ENCODE data around the gene HCN1. TPM values are rescaled to one million over a fixed set of nuclear protein-coding genes. Genes with fewer than 3 reads are reported as not detected.

Gene HCN1
- polyA plus RNA-seq, 3 donors, result not detected

DNA sequence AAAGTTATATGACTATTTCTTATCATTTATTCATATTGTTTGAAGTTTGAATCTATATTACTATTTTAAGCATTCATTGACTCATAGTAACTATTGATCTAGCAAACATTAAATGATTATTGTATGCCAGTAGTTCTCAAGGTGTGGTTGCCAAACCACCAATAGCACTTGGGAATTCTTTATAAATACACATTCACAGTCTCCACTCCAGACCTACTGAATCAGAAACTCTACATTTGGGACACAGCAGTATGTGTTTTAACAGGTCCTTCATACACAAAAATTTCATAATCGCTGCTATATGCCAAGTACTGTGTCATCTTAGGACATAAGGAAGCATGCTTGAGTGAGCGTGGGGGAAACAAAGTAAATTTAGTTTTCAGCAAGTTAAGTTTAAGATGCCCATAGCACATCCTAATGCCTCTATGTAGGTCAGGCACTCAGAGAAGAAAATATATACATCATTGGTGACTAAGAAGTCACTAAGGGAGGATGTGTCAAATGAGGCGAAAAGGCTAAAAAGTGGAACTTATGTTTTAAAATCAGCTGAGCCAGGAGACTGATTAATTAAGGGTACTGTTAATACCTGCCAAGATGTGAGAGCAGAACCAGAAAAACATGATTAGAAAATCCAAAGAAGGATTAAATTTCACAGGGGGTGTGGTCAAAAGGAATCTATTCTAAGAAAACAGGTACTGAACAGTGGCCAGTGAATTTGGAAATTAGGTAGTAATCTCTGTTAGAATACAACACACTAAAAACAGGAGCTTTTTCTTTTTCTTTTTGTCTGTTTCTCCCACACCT, 340.8 kb downstream of the HCN1 start:
- no CpG with 5 or more reads among the region's 3 CpGs for WGBS (ENCODE audit: insufficient coverage)
- no peaks in the 10 kb centered on the region for H3K79me2 ChIP-seq (ENCODE audit: insufficient read depth, low read length)
- no peaks in the 10 kb centered on the region for H4K20me1 ChIP-seq (ENCODE audit: insufficient read depth, low read length)
- no peak overlapping the region for H2AFZ ChIP-seq (ENCODE audit: insufficient read depth, low read depth, low read length, poor library complexity, severe bottlenecking)
- H3K27me3 ChIP-seq (ENCODE audit: control insufficient read depth in 2 of 2, insufficient read depth in 2 of 2, low read length in 2 of 2), result no peaks in the 10 kb centered on the region
- intact Hi-C loops (cut with micrococcal nuclease), result no loop called here
- H3K9ac ChIP-seq (ENCODE audit: insufficient read depth, low read length, poor library complexity, severe bottlenecking), result no peak overlapping the region
- H3K9me3 Mint-ChIP-seq, result peaks cover 0 to 6% (median 1%) of the 10 kb centered on the region in 7 donors
- H3K4me1 Mint-ChIP-seq, result no peaks in the 10 kb centered on the region
- no peak for DNase-seq
- H3K27ac Mint-ChIP-seq, result no peak overlapping the region
- no peak overlapping the region for H3K4me3 ChIP-seq (replicated peaks in 1 of 3; ENCODE audit: low read depth in 2 of 3, low read length in 3 of 3)
- H3K4me2 ChIP-seq (replicated peaks; ENCODE audit: extremely low read depth, low read length, poor library complexity, severe bottlenecking), result no peak overlapping the region
- H3K9me3 ChIP-seq (replicated peaks in 1 of 2; ENCODE audit: control insufficient read depth in 1 of 2, insufficient read depth in 1 of 2, low read length in 2 of 2), result peaks cover 0 to 8% of the 10 kb centered on the region in 2 donors
- no peaks in the 10 kb centered on the region for H3K4me1 ChIP-seq (ENCODE audit: control insufficient read depth in 1 of 2, insufficient read depth in 2 of 2, low read length in 2 of 2)
- no peak overlapping the region for H3K27ac ChIP-seq (ENCODE audit: low read depth in 1 of 2, low read length in 2 of 2)
- H3K4me3 Mint-ChIP-seq, result no peak overlapping the region
- TF ChIP-seq, protein P1, sequence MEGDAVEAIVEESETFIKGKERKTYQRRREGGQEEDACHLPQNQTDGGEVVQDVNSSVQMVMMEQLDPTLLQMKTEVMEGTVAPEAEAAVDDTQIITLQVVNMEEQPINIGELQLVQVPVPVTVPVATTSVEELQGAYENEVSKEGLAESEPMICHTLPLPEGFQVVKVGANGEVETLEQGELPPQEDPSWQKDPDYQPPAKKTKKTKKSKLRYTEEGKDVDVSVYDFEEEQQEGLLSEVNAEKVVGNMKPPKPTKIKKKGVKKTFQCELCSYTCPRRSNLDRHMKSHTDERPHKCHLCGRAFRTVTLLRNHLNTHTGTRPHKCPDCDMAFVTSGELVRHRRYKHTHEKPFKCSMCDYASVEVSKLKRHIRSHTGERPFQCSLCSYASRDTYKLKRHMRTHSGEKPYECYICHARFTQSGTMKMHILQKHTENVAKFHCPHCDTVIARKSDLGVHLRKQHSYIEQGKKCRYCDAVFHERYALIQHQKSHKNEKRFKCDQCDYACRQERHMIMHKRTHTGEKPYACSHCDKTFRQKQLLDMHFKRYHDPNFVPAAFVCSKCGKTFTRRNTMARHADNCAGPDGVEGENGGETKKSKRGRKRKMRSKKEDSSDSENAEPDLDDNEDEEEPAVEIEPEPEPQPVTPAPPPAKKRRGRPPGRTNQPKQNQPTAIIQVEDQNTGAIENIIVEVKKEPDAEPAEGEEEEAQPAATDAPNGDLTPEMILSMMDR (IDR thresholded peaks at IDR 0.05), result no peak
- H3K36me3 ChIP-seq (replicated peaks in 1 of 2; ENCODE audit: control insufficient read depth in 1 of 2, insufficient read depth in 2 of 2, low read length in 2 of 2), result no peaks in the 10 kb centered on the region
- no peaks in the 10 kb centered on the region for H3K27me3 Mint-ChIP-seq (ENCODE audit: low read depth in 3 of 3)
- H3K36me3 Mint-ChIP-seq, result no peaks in the 10 kb centered on the region

DNA sequence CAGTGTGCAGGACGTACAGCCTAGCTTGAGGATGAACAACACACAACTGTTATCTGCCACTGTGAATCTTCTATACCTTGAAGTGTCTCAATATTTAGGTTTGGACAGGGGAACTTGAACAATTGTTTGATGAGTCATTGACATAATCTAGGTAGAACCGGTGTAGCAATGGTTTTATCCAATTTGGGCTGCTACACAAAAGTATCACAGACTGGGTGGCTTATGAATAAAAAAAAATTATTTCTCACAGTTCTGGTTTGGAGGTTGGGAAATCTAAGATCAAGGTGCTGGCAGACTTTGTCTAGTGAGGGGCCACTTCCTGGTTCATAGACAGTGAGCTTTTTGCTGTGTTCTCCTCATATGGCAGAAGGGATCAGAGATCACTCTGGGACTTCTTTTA, 359.7 kb downstream of the HCN1 start:
- no CpG with 5 or more reads among the region's 2 CpGs for WGBS (ENCODE audit: insufficient coverage)
- Histone ChIP-seq H3K27me3 (ENCODE audit: control insufficient read depth in 2 of 2, insufficient read depth in 2 of 2, low read length in 2 of 2) (no peaks in the 10 kb centered on the region), H3K4me1 (ENCODE audit: control insufficient read depth in 1 of 2, insufficient read depth in 2 of 2, low read length in 2 of 2) (no peaks in the 10 kb centered on the region), H3K9me3 (replicated peaks in 1 of 2; ENCODE audit: control insufficient read depth in 1 of 2, insufficient read depth in 1 of 2, low read length in 2 of 2) (peaks cover 4 to 5% of the 10 kb centered on the region in 2 donors), H4K20me1 (ENCODE audit: insufficient read depth, low read length) (no peaks in the 10 kb centered on the region), H3K79me2 (ENCODE audit: insufficient read depth, low read length) (no peaks in the 10 kb centered on the region), H2AFZ (ENCODE audit: insufficient read depth, low read depth, low read length, poor library complexity, severe bottlenecking) (no peak overlapping the region), H3K27ac (ENCODE audit: low read depth in 1 of 2, low read length in 2 of 2) (no peak overlapping the region), H3K4me3 (replicated peaks in 1 of 3; ENCODE audit: low read depth in 2 of 3, low read length in 3 of 3) (no peak overlapping the region), H3K36me3 (replicated peaks in 1 of 2; ENCODE audit: control insufficient read depth in 1 of 2, insufficient read depth in 2 of 2, low read length in 2 of 2) (no peaks in the 10 kb centered on the region), H3K4me2 (replicated peaks; ENCODE audit: extremely low read depth, low read length, poor library complexity, severe bottlenecking) (no peak overlapping the region), H3K9ac (ENCODE audit: insufficient read depth, low read length, poor library complexity, severe bottlenecking) (no peak overlapping the region)
- Mint-ChIP-seq H3K36me3 (no peaks in the 10 kb centered on the region), H3K9me3 (peaks cover 0 to 10% (median 2%) of the 10 kb centered on the region in 7 donors), H3K4me3 (no peak overlapping the region), H3K27ac (no peak overlapping the region), H3K27me3 (ENCODE audit: low read depth in 3 of 3) (no peaks in the 10 kb centered on the region), H3K4me1 (no peaks in the 10 kb centered on the region)
- intact Hi-C loops (cut with micrococcal nuclease), result no loop called here
- DNase-seq, result no peak
- TF ChIP-seq, protein P1 (IDR thresholded peaks at IDR 0.05), result no peak
